Body of pancreas (tissue), 4 donors: ENCODE measurements around the gene FOXJ2. TPM values are rescaled to one million over a fixed set of nuclear protein-coding genes. Genes with fewer than 3 reads are reported as not detected.

ENCODE experiments used
- ATAC-seq: fragments of 150-250 bp; one replicate; pipeline ENCODE4 v1.9.1; 2016
- DNase-seq, 4 donors: peaks; one replicate each; pipeline ENCODE4 v3.0.0-alpha.2; 2019
- H3K27ac ChIP-seq, 4 donors: fragments of 200-600 bp; sonication (generic); 1 replicate in 3 of 4; 2 replicates in 1 of 4; pipeline versions ENCODE4 v1.5.1 to v1.6.1; 2016 to 2019; ENCODE audit warnings: mild to moderate bottlenecking in 1 of 4, mixed read lengths in 1 of 4, moderate library complexity in 1 of 4
- H3K27me3 ChIP-seq, 2 donors: fragments of 200-600 bp; sonication (generic); one replicate each; pipeline ENCODE4 v1.6.0; 2016; ENCODE audit warnings: mild to moderate bottlenecking in 1 of 2
- H3K36me3 ChIP-seq, 2 donors: fragments of 200-600 bp; sonication (generic); replicated peaks in 1 of 2; 2 replicates each; pipeline ENCODE4 v1.5.1; 2016; ENCODE audit warnings: low read depth in 2 of 2; ENCODE audit not compliant: insufficient read depth in 1 of 2
- H3K4me1 ChIP-seq: fragments of 200-600 bp; sonication (generic); one replicate; pipeline ENCODE4 v1.6.0; 2016
- H3K4me3 ChIP-seq, 2 donors: fragments of 200-600 bp; sonication (generic); 1 replicate in 1 of 2; 2 replicates in 1 of 2; pipeline ENCODE4 v1.5.1; 2016 to 2019
- H3K9me3 ChIP-seq, 3 donors: fragments of 200-600 bp; sonication (generic); 1 replicate in 2 of 3; 2 replicates in 1 of 3; pipeline ENCODE4 v1.5.1; 2016
- POLR2A ChIP-seq, 3 donors: fragments of 450-650 bp; IDR thresholded peaks; one replicate each; pipeline ENCODE4 v1.6.1; 2016; ENCODE audit warnings: antibody characterized with exemption in 3 of 3, mild to moderate bottlenecking in 2 of 3
- WGBS, 2 donors: methylation state at CpG; one replicate each; pipeline ENCODE4 v1.1.5; 2017; 5-methylcytosine and 5-hydroxymethylcytosine counted together
- intact Hi-C: fragments of 100-400 bp; cut with DNase I; formaldehyde crosslinking; loops from one replicate; pipeline ENCODE4 v1.15.1; 2023
- total RNA-seq, 2 donors: library from RNA; depleted of rRNA; stranded (reverse); fragments of >200 nt; gene quantifications; one replicate each; pipeline ENCODE4 v1.1.0, GENCODE V29; 2016
- TF ChIP-seq, protein P1 (sequence below), 7 experiments: fragments of 450-650 bp in 4 of 7; fragments of 200-600 bp in 3 of 7; sonication (generic) in 3 of 7; IDR thresholded peaks; one replicate each; pipeline ENCODE4 v1.5.1; 2016 to 2019; ENCODE audit warnings: antibody characterized with exemption in 7 of 7

The FOXJ2 gene
- total RNA-seq, 2 donors from 2014 or later: 7.5 to 11.9 TPM

DNA sequence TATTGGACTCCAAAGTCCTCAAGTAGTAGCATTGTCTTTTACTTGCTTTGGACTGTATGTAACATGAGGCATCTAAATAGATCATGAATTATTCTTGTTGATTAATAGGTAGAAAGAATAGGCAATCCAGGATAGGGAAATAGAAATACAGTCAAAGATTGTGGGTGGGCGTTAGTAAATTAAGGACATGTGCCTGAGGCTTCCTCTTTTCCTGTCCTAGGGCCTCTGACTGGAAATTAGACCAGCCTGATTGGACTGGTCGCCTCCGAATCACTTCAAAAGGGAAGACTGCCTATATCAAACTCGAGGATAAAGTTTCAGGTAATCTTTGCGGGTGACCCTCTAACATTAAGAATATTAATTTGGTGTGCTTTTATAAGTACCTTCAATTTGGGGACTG, 57.2 kb downstream of the FOXJ2 start:
- no peak overlapping the region for H3K27ac ChIP-seq
- no peak for TF ChIP-seq POLR2A (IDR thresholded peaks at IDR 0.05)
- TF ChIP-seq, protein P1, sequence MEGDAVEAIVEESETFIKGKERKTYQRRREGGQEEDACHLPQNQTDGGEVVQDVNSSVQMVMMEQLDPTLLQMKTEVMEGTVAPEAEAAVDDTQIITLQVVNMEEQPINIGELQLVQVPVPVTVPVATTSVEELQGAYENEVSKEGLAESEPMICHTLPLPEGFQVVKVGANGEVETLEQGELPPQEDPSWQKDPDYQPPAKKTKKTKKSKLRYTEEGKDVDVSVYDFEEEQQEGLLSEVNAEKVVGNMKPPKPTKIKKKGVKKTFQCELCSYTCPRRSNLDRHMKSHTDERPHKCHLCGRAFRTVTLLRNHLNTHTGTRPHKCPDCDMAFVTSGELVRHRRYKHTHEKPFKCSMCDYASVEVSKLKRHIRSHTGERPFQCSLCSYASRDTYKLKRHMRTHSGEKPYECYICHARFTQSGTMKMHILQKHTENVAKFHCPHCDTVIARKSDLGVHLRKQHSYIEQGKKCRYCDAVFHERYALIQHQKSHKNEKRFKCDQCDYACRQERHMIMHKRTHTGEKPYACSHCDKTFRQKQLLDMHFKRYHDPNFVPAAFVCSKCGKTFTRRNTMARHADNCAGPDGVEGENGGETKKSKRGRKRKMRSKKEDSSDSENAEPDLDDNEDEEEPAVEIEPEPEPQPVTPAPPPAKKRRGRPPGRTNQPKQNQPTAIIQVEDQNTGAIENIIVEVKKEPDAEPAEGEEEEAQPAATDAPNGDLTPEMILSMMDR (IDR thresholded peaks at IDR 0.05): no peak
- peaks cover 23% of the 10 kb centered on the region for H3K4me1 ChIP-seq
- DNase-seq (no peak), ATAC-seq (no peak)
- H3K36me3 ChIP-seq: peaks cover 5 to 32% of the 10 kb centered on the region in 2 donors
- intact Hi-C loops: no loop called here
- no peaks in the 10 kb centered on the region for H3K27me3 ChIP-seq
- H3K9me3 ChIP-seq: no peaks in the 10 kb centered on the region
- WGBS, 2 donors: 82 to 84% methylated on average over 5 of the region's 5 CpGs
- H3K4me3 ChIP-seq: no peak overlapping the region

DNA sequence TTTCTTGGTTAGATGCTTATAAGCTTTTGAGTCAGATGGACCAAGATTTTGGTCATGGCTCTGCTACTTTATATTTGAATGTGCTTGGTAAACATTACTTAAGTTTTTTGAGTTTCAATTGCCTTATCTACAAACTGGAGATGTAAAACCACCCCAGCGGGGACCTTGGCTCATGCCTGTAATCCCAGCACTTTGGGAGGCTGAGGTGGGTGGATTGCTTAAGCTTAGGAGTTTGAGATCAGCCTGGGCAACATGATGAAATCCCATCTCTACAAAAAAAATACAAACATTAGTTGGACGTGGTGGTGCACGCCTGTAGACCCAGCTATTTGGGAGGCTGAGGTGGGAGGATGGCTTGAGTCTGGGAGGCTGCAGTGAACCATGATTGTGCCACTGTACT, 60.8 kb downstream of the FOXJ2 start:
- H3K27ac ChIP-seq: no peak overlapping the region
- H3K4me3 ChIP-seq: no peak overlapping the region
- peaks cover 5 to 39% of the 10 kb centered on the region in 2 donors for H3K36me3 ChIP-seq
- intact Hi-C loops: no loop called here
- ATAC-seq (no peak), DNase-seq (no peak)
- 89 to 98% methylated on average over 3 of the region's 3 CpGs for WGBS, 2 donors
- H3K9me3 ChIP-seq: no peaks in the 10 kb centered on the region
- H3K4me1 ChIP-seq: peaks cover 5% of the 10 kb centered on the region
- H3K27me3 ChIP-seq: no peaks in the 10 kb centered on the region
- TF ChIP-seq, protein P1 (IDR thresholded peaks at IDR 0.05): no peak
- no peak for TF ChIP-seq POLR2A (IDR thresholded peaks at IDR 0.05)

DNA sequence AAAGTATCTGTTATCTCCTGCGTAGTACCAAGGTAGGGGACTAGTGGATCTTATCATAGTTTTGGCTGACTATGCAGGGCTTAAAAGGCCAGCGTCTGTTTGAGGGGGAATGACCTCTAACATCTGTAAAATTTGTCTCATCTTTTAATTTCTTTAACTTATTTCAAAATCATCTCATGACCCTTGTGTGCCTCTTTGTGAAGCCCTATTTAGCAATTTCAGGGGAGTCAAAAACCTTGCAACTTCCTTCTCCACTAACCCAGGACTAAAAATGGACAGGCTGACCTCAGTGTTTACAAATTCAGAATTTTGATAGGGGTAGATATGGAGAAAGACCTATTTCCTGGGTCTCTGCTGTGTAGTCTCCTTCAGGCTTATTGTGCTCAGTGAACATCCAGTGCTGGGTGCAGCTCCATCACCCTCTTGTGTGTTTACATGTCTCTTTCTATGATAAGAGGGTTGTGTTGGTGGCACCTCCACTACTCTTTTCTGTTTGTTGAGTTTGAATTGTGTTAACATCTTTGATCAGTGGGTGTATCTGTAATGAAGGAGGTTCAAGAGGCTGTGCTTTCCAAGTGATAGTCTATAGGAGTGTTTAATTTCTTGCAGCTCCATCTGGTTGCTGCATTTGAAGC, 63.9 kb downstream of the FOXJ2 start:
- no peak for ATAC-seq
- intact Hi-C loops: no loop called here
- 62 to 67% methylated on average over 2 of the region's 2 CpGs for WGBS, 2 donors
- no peak for DNase-seq
- H3K4me1 ChIP-seq: no peaks in the 10 kb centered on the region
- peaks cover 5 to 33% of the 10 kb centered on the region in 2 donors for H3K36me3 ChIP-seq
- H3K27ac ChIP-seq: no peak overlapping the region
- no peaks in the 10 kb centered on the region for H3K9me3 ChIP-seq
- TF ChIP-seq, protein P1 (IDR thresholded peaks at IDR 0.05): no peak
- no peak for TF ChIP-seq POLR2A (IDR thresholded peaks at IDR 0.05)
- no peaks in the 10 kb centered on the region for H3K27me3 ChIP-seq
- no peak overlapping the region for H3K4me3 ChIP-seq

DNA sequence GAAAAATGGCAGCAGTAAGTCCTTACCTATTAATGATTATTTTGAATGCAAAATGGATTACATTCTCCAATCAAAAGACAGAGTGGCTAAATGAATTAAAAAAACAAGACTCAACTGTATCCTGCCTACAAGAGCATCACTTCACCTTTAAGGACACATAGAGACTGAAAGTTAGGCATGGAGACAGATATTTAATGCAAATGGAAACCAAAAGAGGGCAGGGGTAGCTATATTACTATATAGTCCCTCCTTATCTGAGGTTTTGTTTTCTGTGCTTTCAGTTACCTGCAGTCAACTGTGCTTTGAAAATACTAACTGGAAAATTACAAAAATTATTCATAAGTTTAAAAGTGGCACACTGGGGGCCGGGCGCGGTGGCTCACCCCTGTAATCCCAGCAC, 66.7 kb downstream of the FOXJ2 start:
- Histone ChIP-seq H3K36me3 (peaks cover 3 to 12% of the 10 kb centered on the region in 2 donors), H3K9me3 (no peaks in the 10 kb centered on the region), H3K4me3 (no peak overlapping the region), H3K27me3 (no peaks in the 10 kb centered on the region), H3K4me1 (no peaks in the 10 kb centered on the region), H3K27ac (no peak overlapping the region)
- 96 to 97% methylated on average over 3 of the region's 3 CpGs for WGBS, 2 donors
- ATAC-seq (no peak), DNase-seq (no peak)
- intact Hi-C loops: no loop called here
- TF ChIP-seq, protein P1 (IDR thresholded peaks at IDR 0.05): no peak
- TF ChIP-seq POLR2A (IDR thresholded peaks at IDR 0.05): no peak

Other genes starting within 250 kb of the FOXJ2 start
- 1 to 10 TPM in 1 of 2 donors, under 1 TPM in 1; 0.66 to 2.3 TPM for gene NANOG, start 243.3 kb upstream of the FOXJ2 start, total RNA-seq
- 1 to 10 TPM; 3.6 to 8.6 TPM for gene SLC2A14, start 159.8 kb upstream of the FOXJ2 start, total RNA-seq
- 1 to 10 TPM; 6.6 to 9.6 TPM for gene SLC2A3, start 96.5 kb upstream of the FOXJ2 start, total RNA-seq
- 1 to 10 TPM in 1 of 2 donors, under 1 TPM in 1; 0.66 to 3.9 TPM for gene C3AR1, start 33.6 kb downstream of the FOXJ2 start, total RNA-seq
- gene NECAP1, start 49.6 kb downstream of the FOXJ2 start, total RNA-seq: 10 to 100 TPM; 30.3 to 38.7 TPM
- gene CLEC4A, start 90.9 kb downstream of the FOXJ2 start, total RNA-seq: under 1 TPM in 1 of 2 donors, not detected in 1; 0.52 TPM
- gene ZNF705A, start 124.3 kb downstream of the FOXJ2 start, total RNA-seq: not detected
- under 1 TPM in 1 of 2 donors, not detected in 1; 0.26 TPM for gene FAM90A1, start 194.9 kb downstream of the FOXJ2 start, total RNA-seq